Measurements from ENCODE around the gene FHAD1.

GRCh38 chr1:15347182-15347581 is 100.2 kb downstream of the FHAD1 start:
- TF ChIP-seq, protein P1, sequence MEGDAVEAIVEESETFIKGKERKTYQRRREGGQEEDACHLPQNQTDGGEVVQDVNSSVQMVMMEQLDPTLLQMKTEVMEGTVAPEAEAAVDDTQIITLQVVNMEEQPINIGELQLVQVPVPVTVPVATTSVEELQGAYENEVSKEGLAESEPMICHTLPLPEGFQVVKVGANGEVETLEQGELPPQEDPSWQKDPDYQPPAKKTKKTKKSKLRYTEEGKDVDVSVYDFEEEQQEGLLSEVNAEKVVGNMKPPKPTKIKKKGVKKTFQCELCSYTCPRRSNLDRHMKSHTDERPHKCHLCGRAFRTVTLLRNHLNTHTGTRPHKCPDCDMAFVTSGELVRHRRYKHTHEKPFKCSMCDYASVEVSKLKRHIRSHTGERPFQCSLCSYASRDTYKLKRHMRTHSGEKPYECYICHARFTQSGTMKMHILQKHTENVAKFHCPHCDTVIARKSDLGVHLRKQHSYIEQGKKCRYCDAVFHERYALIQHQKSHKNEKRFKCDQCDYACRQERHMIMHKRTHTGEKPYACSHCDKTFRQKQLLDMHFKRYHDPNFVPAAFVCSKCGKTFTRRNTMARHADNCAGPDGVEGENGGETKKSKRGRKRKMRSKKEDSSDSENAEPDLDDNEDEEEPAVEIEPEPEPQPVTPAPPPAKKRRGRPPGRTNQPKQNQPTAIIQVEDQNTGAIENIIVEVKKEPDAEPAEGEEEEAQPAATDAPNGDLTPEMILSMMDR (IDR thresholded peaks at IDR 0.05) = no peak
- no peak for TF ChIP-seq POLR2A (IDR thresholded peaks at IDR 0.05)

All from prostate gland (tissue), 2 donors.